ENCODE measurements around the gene CTNNAL1.

Gene CTNNAL1

GRCh38 chr9:109026306-109026705 lies 13.0 kb upstream of the CTNNAL1 start:
- no peak for DNase-seq (ENCODE audit: low spot score)

- no peak for DNase-seq (ENCODE audit: low spot score)
Observed at GRCh38 chr9:109022873-109023272, 9.6 kb upstream of the CTNNAL1 start.

GRCh38 chr9:109020581-109021511 lies 7.5 kb upstream of the CTNNAL1 start:
- DNase-seq (ENCODE audit: low spot score) = no peak

GRCh38 chr9:109020113-109020512 lies 6.8 kb upstream of the CTNNAL1 start:
- DNase-seq (ENCODE audit: low spot score) = no peak

- no peak for DNase-seq (ENCODE audit: low spot score)
Observed at GRCh38 chr9:109019420-109019819, 6.1 kb upstream of the CTNNAL1 start.

GRCh38 chr9:109017493-109017892 lies 4.2 kb upstream of the CTNNAL1 start:
- DNase-seq (ENCODE audit: low spot score) = no peak

- DNase-seq (ENCODE audit: low spot score) = no peak
Observed at GRCh38 chr9:109017061-109017460, 3.8 kb upstream of the CTNNAL1 start.

- no peak for DNase-seq (ENCODE audit: low spot score)
Observed at GRCh38 chr9:109016132-109016531, 2.8 kb upstream of the CTNNAL1 start.

GRCh38 chr9:109014608-109015280 lies 1.4 kb upstream of the CTNNAL1 start:
- no peak for DNase-seq (ENCODE audit: low spot score)

GRCh38 chr9:109013679-109014607 lies 644 bp upstream of the CTNNAL1 start:
- DNase-seq (ENCODE audit: low spot score) = no peak

GRCh38 chr9:109012009-109012875 lies 1.1 kb downstream of the CTNNAL1 start:
- DNase-seq (ENCODE audit: low spot score) = peak; percentile 71

- DNase-seq (ENCODE audit: low spot score) = no peak
Observed at GRCh38 chr9:109011231-109011671, 2.0 kb downstream of the CTNNAL1 start.

- no peak for DNase-seq (ENCODE audit: low spot score)
Observed at GRCh38 chr9:109010746-109011145, 2.6 kb downstream of the CTNNAL1 start.

GRCh38 chr9:109005678-109006077 lies 7.6 kb downstream of the CTNNAL1 start:
- no peak for DNase-seq (ENCODE audit: low spot score)

GRCh38 chr9:109003116-109003515 lies 10.2 kb downstream of the CTNNAL1 start:
- no peak for DNase-seq (ENCODE audit: low spot score)

- no peak for DNase-seq (ENCODE audit: low spot score)
Observed at GRCh38 chr9:109002141-109002540, 11.2 kb downstream of the CTNNAL1 start.

GRCh38 chr9:109001275-109001676 lies 12.0 kb downstream of the CTNNAL1 start:
- DNase-seq (ENCODE audit: low spot score) = peak; percentile 31

GRCh38 chr9:108997112-108997511 lies 16.2 kb downstream of the CTNNAL1 start:
- DNase-seq (ENCODE audit: low spot score) = no peak

- DNase-seq (ENCODE audit: low spot score) = no peak
Observed at GRCh38 chr9:108996643-108997042, 16.7 kb downstream of the CTNNAL1 start.

- DNase-seq (ENCODE audit: low spot score) = peak; percentile 50
Observed at GRCh38 chr9:108994695-108995094, 18.6 kb downstream of the CTNNAL1 start.

- DNase-seq (ENCODE audit: low spot score) = no peak
Observed at GRCh38 chr9:108991479-108991878, 21.8 kb downstream of the CTNNAL1 start.
